Transverse colon (tissue), 3 donors: ENCODE data around the gene EML6.

Experiments
- CTCF ChIP-seq, 5 experiments: fragments of 200-600 bp in 3 of 5; fragments of 450-650 bp in 2 of 5; sonication (generic) in 3 of 5; IDR thresholded peaks; 1 replicate in 2 of 5; 2 replicates in 3 of 5; pipeline ENCODE4 v1.5.1; 2016 to 2017; ENCODE audit warnings: antibody characterized with exemption in 5 of 5, inconsistent platforms in 3 of 5, mild to moderate bottlenecking in 2 of 5, moderate library complexity in 1 of 5
- EP300 ChIP-seq: sonication (generic); formaldehyde crosslinking; IDR thresholded peaks from one replicate; pipeline ENCODE4 v1.6.1; 2017; ENCODE audit warnings: antibody characterized with exemption, low read depth
- POLR2A ChIP-seq: fragments of 450-650 bp; IDR thresholded peaks from one replicate; pipeline ENCODE4 v1.6.1; 2016; ENCODE audit warnings: antibody characterized with exemption, mild to moderate bottlenecking, moderate library complexity

- TF ChIP-seq CTCF (IDR thresholded peaks at IDR 0.05) (no peak), EP300 (no peak), POLR2A (no peak)
Measured at GRCh38 chr2:54770211-54770610, 46.7 kb downstream of the EML6 start.
